GM21367 (cell line): ENCODE results near the gene VAPB.

Experiments used
- ATAC-seq: cut with Tn5 transposase; IDR thresholded peaks from one replicate; pipeline ENCODE4 v1.9.1; 2021; ENCODE audit not compliant: unreplicated experiment

Gene VAPB

DNA sequence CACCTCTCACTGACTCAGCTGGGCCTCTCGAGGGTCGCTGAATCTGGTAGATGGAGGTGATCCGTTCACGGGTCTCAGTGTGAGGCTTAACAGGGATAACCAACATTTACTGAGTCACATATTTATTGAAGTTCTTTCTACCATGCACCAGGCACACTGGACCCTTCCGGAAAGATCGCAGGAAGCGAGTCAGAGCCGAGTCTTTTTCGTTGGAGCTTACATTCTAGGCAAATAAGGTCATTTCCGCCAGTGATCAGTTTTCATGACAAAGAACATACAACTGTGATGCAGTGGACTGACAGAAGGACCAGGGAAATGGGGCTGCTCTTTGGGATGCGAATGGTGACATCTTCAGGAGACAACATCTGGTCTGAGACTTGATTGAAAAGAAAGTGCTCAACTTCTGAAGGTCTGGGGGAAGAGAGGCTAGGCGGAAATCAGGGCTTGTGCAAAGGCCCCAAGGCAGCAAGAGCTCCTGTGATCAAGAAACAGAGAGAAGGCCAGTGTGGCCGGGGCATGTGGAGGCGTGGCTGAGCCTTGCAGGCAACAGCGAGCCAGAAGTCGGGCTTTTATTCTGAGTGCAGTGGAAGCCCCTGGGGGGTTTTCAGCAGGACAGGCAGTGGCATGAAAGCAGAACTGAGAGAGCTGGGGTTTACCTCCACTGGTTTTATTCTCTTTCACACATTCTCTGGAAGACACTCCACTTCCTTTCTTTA is 69.5 kb downstream of the VAPB start:
- peak; percentile 94 for ATAC-seq

DNA sequence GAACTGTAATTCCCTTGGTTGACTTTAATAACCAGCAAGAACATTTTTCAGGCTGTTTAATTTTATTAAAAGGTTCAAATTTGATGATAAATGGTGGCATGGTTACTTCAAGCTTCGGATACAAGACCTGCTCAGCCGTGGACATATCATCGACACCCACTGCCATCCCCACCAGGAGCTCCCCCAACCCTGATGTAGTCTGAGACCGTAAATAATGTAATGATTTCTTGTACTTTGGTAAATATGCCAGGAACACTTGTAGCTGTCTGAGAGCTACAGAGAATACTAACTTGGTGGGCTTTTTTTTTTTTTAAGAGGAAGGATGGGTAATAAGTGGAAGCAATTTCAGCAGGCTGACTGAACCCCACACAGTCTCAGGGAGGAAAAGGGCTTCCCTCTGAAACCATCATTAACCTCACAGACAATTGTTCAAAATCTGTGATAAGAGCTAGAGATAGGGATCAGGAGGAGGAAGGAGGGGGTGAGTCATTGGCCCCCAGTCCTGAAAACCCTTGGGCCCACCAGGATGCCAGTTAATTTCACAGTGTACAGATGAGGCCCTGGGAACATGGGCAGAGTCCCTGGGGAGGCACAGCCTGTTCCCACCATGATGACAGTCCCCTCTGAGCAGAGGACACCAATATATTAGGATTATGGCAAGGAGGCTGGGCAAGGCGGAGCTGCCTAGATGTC is 70.2 kb downstream of the VAPB start:
- ATAC-seq = no peak

DNA sequence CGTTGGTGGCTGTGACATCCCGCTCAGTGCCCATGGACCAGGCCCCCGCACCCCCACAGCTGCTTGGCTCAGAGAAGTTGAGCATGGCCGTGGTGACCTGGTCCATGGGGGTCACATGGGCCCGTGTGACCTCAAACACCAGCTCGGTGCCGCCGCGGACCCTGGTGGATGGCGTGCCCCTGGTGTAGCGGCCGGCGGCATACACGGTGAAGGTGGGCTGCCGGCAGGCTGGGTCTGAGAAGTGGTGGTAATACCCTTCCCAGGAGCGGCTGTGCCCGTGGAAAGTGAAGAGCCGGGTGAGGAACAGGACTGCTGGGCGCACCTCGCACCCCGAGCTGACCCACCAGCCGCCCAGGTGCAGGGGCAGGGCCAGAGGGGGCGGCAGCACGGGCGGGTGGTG is 72.1 kb downstream of the VAPB start:
- no peak for ATAC-seq

DNA sequence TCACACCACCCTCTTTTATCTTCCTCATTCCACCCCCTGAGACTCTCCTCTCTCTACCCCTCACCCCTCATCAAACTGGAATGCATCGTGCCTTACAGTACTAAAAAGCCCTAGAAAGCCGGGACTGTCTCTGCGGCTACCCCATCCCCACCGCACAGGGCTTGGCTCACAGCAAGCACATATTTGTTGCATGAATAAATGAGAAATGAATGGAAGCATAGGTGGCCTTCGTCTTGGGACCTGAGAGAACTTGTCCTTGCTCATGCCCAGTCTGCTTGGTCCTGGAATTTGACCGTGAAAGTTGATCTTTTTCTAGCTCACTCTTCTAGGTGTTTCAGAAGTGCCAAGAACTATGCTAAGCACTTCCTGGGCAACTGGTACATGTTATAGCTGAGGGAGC is 72.9 kb downstream of the VAPB start:
- ATAC-seq = no peak

DNA sequence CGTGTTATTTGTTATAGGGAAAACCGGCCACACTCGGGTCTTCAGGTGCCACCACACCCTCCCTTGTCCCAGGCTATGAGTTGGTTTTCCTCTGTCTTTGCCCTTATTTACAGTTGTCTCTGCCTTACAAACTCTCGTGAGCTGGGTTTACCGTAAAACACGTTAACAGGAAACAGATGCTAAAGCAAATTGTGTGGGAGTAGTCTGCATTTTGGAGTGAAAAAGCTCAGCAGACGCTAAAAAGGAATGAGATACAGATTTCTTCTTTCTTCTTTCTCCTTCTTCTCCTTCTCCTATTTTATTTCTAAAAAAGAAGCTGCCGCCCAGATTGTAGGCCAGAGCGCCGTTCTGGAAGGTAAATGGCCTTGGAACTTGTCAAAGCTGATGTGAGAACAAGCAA is 74.2 kb downstream of the VAPB start:
- no peak for ATAC-seq

DNA sequence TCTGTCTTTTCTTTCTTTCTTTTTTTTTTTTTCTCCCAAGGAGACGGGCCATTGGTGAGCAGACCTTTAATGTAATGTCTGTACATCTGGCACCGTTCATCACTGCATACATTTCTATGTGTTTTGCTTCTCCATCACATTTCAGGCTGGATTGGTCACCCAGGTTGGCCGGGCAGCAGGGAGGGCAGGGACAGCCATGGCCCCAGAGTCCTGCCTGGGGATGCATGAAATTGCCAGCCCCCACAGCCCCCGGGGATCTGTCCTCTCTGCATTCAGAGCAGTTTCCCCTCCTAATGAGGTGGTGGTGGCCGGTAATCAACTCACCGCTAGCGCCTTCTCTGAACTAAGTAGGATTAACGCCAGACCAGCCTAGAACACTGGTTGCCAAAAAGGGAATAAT is 75.8 kb downstream of the VAPB start:
- no peak for ATAC-seq

DNA sequence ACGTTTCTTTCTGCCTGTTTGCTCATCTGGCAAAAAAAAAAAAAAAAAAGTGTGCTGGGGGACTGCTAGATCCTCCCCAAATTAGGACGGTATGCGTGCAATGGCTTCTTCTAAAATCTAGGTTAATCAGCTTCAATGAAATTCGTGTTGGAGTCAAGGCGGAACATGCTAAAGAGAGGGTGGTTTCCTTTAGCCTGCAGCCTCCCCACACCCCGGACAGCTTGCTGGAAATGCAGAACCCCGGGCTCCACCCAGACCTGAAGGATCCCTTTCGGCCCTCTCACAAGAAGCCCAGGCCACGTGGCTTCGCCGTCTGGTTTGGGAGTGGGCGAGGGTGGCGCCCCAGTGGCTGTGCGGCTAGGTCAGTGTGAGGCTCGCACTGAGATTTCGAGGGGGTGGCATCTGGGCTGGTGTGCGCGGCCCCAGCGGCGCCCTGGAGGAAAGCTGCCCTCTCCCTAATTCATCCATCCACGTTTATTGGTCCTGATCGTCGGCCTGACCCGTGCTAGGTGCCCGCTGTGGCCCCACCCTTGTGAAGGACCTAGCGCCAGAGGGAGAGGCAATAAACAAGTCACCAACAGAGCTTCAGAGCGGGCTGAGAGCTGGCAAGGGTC is 77.2 kb downstream of the VAPB start:
- ATAC-seq = no peak

DNA sequence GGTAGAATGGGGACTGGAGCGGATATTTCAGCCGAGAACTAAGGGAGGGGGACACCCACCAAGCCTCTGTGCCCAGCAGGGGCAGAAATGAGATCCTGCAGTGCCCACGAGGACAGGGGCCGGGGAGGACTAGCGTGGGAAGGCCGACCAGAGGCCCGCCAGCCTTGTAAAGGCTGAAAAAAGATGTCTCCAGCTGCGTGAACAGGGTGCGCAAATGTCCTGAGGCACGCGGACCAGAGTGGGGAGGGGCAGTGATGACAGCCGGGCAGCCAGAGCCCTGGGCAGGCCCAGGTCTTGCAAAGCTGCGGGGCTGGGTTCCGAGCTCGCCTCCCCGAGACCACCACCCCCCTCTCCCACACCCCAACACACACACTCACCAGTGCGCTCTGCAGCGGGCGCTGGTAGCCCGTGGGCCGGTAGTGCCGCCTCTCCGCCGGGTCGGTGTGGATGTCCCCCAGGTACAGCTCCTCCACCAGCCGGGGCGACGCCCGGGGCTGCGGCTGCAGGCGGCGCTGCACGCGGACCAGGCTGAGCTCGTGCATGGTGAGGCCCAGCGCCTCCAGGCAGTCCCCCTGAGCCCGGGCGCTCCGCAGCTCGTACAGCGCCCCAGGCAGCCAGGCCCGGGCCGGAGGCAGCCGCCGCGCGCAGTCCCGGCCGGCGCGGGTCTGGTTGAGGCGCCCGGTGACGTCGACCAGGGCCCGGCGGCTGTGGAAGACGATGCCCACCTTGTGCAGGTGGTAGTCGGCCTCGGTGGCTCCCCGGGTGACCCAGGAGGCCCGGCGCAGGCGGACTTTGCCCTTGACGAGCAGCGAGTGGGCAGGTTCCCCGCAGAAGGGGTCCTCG is 77.9 kb downstream of the VAPB start:
- no peak for ATAC-seq

DNA sequence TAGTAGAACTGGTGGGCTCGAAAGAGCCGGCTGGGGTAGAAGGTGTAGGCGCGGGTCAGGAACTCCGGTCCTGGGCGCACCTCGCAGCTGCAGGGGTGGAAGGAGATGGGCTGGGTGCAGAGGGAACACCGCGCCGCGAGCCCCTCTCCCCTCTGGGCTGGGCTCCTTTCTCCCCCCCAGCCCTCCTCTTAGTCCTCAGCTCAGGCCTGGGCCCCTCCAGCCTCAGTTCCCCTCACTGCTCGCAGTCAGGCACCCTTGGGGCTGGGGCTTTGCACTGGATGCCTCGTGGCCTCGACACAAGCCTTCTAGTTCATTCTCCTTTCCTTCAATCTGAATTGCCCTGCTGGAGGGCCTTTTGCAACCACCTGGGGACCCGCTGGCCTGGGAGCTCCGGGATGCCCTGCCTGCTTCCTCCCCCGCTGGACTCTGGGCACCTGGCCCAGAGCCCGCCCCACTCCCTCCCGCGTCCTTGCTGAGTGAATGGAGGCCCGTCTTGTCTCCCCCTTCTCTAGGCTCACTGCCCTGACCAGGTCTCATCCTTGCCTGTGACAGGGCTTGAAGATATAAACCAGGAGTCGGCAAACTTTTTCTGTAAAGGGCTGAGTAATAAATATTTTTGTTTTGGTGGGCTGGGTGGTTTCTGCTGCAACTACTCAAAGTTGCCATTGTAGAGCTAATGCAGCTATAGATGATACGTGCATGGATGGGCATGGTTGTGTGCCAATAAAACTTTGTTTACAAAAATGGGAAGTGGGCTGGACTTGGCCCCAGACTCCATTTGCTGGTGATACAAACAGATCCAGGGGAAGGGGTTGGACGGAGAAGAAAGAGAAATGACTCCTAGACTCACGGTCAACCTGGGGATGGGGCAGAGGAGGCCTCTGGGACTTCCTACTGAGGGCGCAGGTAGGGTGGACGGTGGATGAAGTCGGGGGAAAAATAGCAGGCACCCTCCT is 78.8 kb downstream of the VAPB start:
- no peak for ATAC-seq

DNA sequence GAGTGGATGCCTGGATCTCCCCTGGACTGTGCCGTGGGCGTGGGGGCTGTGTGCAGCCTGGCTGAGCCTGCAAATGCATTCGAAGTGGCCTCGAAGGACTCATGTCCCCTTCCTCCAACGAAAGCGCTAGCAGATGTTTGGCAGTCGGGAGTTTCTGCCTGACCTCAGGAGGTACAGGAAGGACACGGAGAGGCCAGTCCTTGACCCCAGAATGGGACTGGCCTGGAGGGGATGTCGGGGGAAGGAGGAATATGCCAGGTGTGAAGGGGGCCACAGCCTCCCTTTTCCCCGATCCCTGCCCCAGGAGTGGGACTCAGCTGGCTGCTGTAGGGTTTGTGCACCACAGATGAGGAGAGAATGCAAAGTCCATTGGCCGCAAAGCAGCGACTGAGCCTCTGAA is 80.6 kb downstream of the VAPB start:
- ATAC-seq = no peak

DNA sequence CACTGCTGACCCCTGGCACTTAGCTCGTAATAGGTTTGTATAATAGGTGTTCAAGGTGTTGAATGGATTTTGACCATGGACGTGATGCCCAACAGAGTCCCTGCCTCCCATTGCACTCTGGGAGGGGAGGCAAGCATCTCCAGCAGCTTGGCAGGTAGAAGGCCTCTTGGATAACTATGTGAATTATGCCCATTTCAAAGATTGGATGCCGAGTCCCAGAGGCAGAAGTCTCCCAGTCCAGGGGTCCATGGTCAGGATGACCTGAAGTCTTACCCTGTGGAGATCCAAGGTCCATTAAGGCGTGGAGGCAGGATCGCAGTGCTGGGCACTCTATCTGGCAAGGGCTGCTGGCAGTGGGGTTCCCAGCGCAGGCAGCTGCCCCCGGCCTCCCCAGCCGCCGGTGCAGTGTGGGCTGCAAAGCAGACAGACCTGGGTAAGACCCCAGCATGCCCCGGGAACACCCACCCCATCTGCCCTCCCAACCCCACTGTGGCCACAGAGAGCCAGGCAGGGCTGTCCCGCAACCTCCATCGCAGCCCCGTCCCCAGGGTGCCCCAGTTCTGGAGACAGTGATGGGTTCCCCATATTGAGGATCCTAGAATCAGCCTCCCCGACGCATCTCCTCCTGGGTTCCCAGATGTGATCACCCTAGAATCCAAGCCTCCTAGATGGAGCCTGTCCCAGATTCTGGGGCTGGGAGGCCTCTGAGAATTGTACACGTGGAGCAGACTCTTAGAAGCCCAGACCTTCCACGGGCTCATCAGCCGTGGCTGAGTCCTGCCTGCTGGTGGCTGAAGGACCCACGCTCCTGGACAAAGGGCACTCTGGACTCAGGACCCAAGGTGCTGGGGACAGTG is 81.5 kb downstream of the VAPB start:
- no peak for ATAC-seq

DNA sequence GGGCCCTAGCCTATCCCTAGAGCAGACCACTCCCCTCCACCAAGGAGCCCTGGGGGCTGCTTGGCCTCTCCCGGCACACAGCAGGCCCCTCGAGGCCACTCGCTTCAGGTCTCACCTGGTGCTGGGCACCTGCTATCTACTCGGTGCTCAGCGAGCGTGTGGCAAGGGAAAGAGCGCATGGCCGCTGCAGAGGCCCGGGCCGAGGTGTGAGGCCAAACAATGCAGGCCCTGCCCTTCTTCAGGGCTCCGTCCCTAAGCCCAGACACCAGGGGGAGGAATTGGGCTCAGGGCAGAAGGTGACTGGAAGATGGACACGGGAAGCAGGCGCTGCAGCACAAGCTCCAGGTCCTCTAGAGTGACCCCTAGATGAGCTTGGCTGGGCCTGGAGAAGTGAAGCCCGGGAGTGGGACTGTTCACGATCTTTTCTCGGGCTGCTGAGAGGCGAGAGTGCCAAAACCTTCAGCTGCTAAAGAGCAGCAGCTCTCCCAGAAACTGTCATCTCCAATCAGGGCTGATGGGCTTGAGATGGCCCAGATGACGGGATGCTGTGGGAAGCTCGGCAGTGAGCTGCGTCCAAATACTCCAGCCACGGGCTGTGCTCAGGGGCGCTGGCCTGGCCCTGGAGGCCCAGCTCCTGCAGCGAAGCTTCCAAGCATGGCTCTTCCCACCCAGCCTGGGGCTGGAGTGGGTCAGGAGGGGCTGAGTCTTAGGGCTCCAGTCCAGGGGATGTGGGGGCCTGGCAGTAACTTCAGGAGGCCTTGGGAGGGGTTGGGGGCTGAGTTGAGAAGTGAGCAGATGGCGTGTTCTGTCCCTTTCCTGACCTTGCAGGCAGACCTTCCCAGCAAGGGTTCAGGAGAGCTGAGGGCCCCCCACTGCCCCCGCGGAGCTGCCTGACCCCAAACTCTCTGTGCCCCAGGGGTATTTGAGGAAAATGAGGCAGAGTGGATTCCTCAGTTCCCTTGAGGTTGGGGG is 82.5 kb downstream of the VAPB start:
- no peak for ATAC-seq

DNA sequence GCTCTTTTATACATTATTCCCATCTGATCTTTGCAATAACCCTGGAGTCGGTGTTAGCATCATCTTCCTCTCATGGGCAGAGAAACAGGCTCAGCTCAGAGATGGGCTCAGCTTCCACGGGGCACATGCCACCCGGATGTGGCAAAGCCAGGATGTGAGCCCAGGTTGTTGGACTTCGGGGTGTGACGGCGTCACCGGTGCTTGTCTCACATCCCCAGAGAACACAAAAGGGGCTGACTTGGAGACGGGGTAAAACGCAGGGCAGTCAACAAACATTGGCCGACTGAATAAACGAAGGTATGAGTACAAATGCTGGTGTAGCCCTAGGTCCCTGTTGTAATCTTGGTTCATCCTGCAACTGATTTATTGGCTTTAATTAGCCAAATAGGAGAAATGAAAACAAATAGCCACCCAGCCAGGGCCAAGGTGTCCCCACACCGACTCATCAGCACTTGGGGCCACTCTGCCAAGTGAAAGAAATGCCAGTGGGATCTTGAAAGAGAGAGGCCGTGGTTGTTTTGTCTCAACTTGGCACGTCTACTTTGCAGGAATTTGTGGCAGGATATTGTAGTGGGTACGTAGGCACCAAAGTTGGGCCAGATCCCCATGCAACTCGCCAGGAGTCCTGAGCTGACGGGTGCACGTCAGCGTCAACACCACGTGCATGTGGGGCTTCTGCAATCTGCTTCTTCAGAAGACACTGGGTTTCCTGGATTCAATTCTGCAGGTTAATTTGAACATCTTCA is 83.4 kb downstream of the VAPB start:
- ATAC-seq = no peak

DNA sequence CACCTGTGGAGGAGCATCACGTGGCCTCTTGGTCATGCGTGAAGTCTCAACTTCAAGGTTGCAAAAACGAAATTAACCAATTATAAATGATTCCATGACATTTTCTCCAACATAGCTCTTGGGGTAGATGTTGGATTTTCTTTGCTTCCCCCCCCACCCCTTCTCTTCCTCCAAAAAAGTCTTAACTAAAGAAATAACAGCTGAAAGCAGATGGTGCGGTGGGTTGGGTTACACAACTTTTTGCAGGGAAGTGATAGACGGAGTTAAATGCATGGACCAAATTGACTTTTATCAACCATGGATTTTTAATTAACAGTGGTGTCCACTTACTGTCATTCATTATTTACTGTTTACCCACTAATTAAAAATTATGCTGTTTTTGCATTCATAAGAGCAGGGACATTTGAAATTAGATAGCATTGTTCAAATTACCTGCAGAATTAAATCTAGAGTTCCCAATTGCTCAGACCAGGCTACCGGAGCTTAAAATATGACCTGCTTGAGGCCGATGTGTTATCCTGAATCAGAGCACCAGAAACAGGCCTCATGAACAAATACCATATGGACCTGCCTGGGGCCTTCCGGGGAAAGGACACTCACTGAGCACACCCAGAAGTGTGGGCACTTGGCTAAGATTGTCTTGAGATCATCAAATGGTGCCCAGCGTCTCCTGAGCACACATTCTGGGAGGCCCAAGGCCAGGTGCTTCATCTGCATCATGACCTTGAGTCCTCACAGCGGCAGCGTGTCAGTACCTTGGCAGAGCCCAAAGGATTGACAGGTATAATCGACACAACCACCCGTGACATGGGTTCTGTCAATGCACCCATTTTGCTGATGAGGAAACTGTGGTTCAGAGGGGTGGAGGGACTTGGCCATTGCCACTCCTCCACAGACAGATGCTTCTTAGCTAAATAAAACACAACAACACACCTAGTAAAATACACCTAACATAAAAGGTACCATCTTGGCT is 84.7 kb downstream of the VAPB start:
- ATAC-seq = no peak

DNA sequence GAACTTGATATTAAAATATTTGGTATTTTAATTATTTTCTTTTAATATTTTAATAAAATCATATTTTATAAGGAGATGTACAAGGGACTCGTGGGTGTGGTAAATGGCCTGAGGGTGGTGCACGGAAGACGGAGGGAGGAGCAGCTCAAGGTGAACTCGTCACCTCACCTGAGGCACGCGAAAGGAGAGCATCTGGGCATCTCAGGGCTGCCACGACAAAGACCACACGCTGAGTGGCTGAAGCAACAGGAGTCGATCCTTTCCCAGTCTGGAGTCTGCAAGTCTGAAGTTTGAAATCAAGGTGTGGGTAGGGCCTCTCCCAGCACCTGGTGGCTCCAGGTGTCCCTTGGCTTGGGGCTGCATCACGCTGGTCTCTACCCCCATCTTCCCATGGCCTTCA is 86.4 kb downstream of the VAPB start:
- ATAC-seq = no peak

DNA sequence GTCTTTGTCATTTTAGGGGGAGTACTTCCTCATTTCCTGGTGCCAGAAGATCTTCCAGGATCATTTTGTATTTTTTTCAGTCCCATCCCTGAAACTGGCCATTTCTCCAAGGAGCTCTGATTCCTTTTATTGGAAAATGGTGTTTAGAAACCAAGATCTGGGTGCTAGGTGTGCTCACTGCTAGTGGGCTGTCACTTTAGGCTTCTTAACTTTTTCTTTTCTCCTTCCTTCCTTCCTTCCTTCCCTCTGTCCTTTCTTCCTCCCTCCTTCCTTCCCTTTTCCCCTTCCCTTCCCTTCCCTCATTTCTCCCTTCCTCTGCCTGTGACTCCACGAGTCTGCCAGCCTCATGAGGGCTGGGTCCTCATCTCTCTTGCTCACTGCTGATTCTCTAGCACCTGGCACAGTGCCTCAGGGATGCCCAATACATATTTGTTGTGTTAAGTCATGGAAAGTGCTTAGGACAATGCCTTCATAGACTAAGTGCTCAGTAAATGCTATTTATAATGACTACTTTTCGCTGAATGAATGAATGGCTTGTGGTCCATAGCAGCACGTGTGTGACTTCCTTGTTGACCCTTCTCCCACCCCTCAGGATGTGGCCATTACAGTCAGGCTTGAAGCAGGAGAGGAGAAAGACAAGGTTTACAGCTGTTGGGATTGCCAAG is 89.2 kb downstream of the VAPB start:
- ATAC-seq = no peak
